Measurements from ENCODE around the gene ANKMY2. TPM values are rescaled to one million over a fixed set of nuclear protein-coding genes. Genes with fewer than 3 reads are reported as not detected.

The ANKMY2 gene
- total RNA-seq, 2 experiments from 2014 or later: 4.6 to 4.7 TPM

GRCh38 chr7:16561943-16562342 is 83.6 kb downstream of the ANKMY2 start:
- Mint-ChIP-seq H3K27me3 (ENCODE audit: low read depth) (no peaks in the 10 kb centered on the region), H3K4me3 (no peak overlapping the region), H3K9me3 (no peaks in the 10 kb centered on the region), H3K36me3 (ENCODE audit: low read depth) (no peaks in the 10 kb centered on the region), H3K27ac (no peak overlapping the region), H3K4me1 (ENCODE audit: low read depth) (peaks cover 18% of the 10 kb centered on the region)
- CTCF ChIA-PET: no interaction called here
- DNase-seq: no peak
- intact Hi-C loops (cut with micrococcal nuclease): loop anchor here (10.0 kb wide), 1 partner anchor 1257 kb away; no protein-coding TSS in a partner anchor

- H3K36me3 Mint-ChIP-seq (ENCODE audit: low read depth): no peaks in the 10 kb centered on the region
- H3K9me3 Mint-ChIP-seq: no peaks in the 10 kb centered on the region
- no peak for DNase-seq
- peaks cover 14% of the 10 kb centered on the region for H3K4me1 Mint-ChIP-seq (ENCODE audit: low read depth)
- intact Hi-C loops (cut with micrococcal nuclease): loop anchor here (10.0 kb wide), 1 partner anchor 1255 kb away; no protein-coding TSS in a partner anchor
- no peak overlapping the region for H3K27ac Mint-ChIP-seq
- no peak overlapping the region for H3K4me3 Mint-ChIP-seq
- CTCF ChIA-PET: interaction anchor here (0.7 kb wide), 1 partner anchor 278 kb away, joined by 3 read pairs; no protein-coding TSS in a partner anchor
- H3K27me3 Mint-ChIP-seq (ENCODE audit: low read depth): no peaks in the 10 kb centered on the region
Observed at GRCh38 chr7:16559497-16560179, 85.9 kb downstream of the ANKMY2 start.

- H3K4me3 Mint-ChIP-seq: no peak overlapping the region
- H3K27me3 Mint-ChIP-seq (ENCODE audit: low read depth): no peaks in the 10 kb centered on the region
- no peak overlapping the region for H3K27ac Mint-ChIP-seq
- no peak for DNase-seq
- no peaks in the 10 kb centered on the region for H3K9me3 Mint-ChIP-seq
- CTCF ChIA-PET: no interaction called here
- H3K36me3 Mint-ChIP-seq (ENCODE audit: low read depth): no peaks in the 10 kb centered on the region
- H3K4me1 Mint-ChIP-seq (ENCODE audit: low read depth): peaks cover 6% of the 10 kb centered on the region
- intact Hi-C loops (cut with micrococcal nuclease): no loop called here
Observed at GRCh38 chr7:16558761-16559302, 86.7 kb downstream of the ANKMY2 start.

GRCh38 chr7:16556359-16556758 is 89.2 kb downstream of the ANKMY2 start:
- Mint-ChIP-seq H3K4me1 (ENCODE audit: low read depth) (no peaks in the 10 kb centered on the region), H3K36me3 (ENCODE audit: low read depth) (no peaks in the 10 kb centered on the region), H3K27ac (no peak overlapping the region), H3K27me3 (ENCODE audit: low read depth) (peaks cover 2% of the 10 kb centered on the region), H3K9me3 (no peaks in the 10 kb centered on the region), H3K4me3 (no peak overlapping the region)
- CTCF ChIA-PET: interaction anchor here (1.2 kb wide), 1 partner anchor 485 kb away, joined by 3 read pairs; no protein-coding TSS in a partner anchor
- DNase-seq: no peak
- intact Hi-C loops (cut with micrococcal nuclease): no loop called here

- Mint-ChIP-seq H3K4me3 (no peak overlapping the region), H3K27me3 (ENCODE audit: low read depth) (peaks cover 2% of the 10 kb centered on the region), H3K4me1 (ENCODE audit: low read depth) (no peaks in the 10 kb centered on the region), H3K9me3 (no peaks in the 10 kb centered on the region), H3K27ac (no peak overlapping the region), H3K36me3 (ENCODE audit: low read depth) (no peaks in the 10 kb centered on the region)
- intact Hi-C loops (cut with micrococcal nuclease): no loop called here
- CTCF ChIA-PET: interaction anchor here (3.3 kb wide), 1 partner anchor 10 kb away, joined by 26 read pairs; no protein-coding TSS in a partner anchor
- DNase-seq: no peak
Observed at GRCh38 chr7:16554518-16555236, 90.9 kb downstream of the ANKMY2 start.

- no peaks in the 10 kb centered on the region for H3K36me3 Mint-ChIP-seq (ENCODE audit: low read depth)
- no peaks in the 10 kb centered on the region for H3K4me1 Mint-ChIP-seq (ENCODE audit: low read depth)
- CTCF ChIA-PET: interaction anchor here (2.1 kb wide), 1 partner anchor 14 kb away, joined by 11 read pairs; no protein-coding TSS in a partner anchor
- H3K4me3 Mint-ChIP-seq: no peak overlapping the region
- no peaks in the 10 kb centered on the region for H3K9me3 Mint-ChIP-seq
- DNase-seq: no peak
- peaks cover 6% of the 10 kb centered on the region for H3K27me3 Mint-ChIP-seq (ENCODE audit: low read depth)
- intact Hi-C loops (cut with micrococcal nuclease): no loop called here
- H3K27ac Mint-ChIP-seq: no peak overlapping the region
Observed at GRCh38 chr7:16550671-16551070, 94.9 kb downstream of the ANKMY2 start.

Other genes with a start within 250 kb of the ANKMY2 start
- gene CRPPA, start 224.2 kb downstream of the ANKMY2 start, total RNA-seq: under 1 TPM; 0.37 to 0.38 TPM
- not detected for gene SOSTDC1, start 180.0 kb downstream of the ANKMY2 start, total RNA-seq
- gene LRRC72, start 118.9 kb downstream of the ANKMY2 start, total RNA-seq: not detected
- gene BZW2, start 427 bp upstream of the ANKMY2 start, total RNA-seq: 100 to 1,000 TPM; 118 to 122 TPM
- gene TSPAN13, start 108.0 kb upstream of the ANKMY2 start, total RNA-seq: under 1 TPM; 0.35 to 0.52 TPM
- not detected for gene AGR2, start 159.2 kb upstream of the ANKMY2 start, total RNA-seq
- not detected for gene AGR3, start 236.2 kb upstream of the ANKMY2 start, total RNA-seq